H54 (cell line): ENCODE measurements around the gene GLI3.

ENCODE experiments used
- DNase-seq: peaks from one replicate; pipeline ENCODE4 v3.0.0; 2011; ENCODE audit warnings: low spot score, mixed read lengths; ENCODE audit not compliant: insufficient read length
- FAIRE-seq: peaks from 3 replicates; lab custom pipeline; 2011; peaks lifted over from hg19 to GRCh38; lab: Jason Lieb, UNC
- POLR2A ChIP-seq: IDR thresholded peaks from 2 replicates; pipeline ENCODE4 v1.6.1; 2011; ENCODE audit warnings: low read depth, mild to moderate bottlenecking, low read length

The GLI3 gene

DNA sequence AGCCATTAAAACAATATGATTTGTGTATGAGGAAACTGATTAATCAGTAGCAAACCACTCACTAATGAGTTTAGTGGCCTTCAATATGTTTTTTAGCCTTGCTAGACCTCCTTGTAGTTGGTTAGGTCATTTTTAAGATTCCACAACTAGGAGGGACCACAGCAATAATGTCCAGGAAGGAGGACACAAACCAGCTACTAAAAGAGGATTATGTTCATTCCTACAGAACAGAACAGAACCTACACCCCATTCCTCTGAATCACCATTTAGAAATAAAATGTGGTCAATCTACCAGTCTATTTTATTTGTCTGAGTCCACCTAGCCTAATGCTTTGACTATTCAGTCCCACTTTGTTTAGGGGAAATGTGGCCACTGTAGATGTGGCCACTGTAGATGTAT is 226.3 kb downstream of the GLI3 start:
- TF ChIP-seq POLR2A: no peak
- no peak for FAIRE-seq
- no peak for DNase-seq

DNA sequence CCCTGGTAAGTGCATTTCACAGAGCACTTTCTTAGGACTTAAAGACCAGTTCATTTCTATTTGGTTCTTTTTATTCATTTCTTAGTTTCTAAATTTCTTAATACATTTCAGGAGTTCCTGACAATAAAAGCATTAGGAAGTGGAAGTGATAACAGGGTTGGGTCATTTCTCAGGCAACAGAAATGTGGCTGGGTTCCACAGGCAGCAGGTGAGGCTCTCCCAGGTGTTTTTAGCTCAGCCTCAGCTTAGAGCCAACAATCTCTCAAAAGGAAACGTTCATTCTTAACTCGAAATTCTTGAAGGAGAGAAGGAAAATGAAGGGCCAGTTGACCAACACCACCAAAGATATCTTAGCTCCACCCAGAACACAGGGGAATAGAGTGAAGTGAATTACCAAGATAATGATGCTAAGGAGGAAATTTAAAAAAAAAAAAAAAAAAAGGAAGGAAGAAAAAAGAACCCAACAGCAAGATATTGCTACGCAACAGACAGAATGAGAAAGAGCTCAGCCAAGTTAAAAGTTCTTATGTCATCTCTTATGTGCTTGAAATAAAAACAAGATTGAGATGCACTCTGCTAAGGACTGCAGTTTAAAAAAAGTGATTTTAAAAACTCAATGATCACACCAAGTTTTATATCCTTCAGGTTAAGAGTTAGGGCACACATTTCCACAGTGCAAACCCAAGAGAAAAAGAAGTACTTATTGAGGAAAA is 230.1 kb downstream of the GLI3 start:
- no peak for TF ChIP-seq POLR2A
- DNase-seq: no peak
- FAIRE-seq: no peak

DNA sequence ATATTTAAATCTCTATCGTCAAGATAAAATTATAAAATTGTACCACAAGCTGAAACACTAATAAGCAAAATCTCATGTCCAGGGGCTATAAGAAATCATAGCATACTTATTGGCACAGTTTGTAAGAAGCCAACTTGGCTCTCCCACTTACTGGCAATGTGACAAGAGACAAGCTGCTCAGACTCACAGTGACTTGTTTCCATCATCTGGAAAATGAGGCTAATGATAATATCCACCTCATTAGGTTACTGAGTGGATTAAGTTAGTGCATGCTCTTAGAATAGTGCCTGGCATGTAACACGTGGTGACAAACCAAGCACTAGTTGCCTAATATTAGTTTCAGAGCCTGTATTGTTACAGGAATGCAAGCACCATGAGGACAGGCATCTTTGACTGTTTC is 234.4 kb downstream of the GLI3 start:
- TF ChIP-seq POLR2A: no peak
- DNase-seq (no peak), FAIRE-seq (peak; percentile 67)

DNA sequence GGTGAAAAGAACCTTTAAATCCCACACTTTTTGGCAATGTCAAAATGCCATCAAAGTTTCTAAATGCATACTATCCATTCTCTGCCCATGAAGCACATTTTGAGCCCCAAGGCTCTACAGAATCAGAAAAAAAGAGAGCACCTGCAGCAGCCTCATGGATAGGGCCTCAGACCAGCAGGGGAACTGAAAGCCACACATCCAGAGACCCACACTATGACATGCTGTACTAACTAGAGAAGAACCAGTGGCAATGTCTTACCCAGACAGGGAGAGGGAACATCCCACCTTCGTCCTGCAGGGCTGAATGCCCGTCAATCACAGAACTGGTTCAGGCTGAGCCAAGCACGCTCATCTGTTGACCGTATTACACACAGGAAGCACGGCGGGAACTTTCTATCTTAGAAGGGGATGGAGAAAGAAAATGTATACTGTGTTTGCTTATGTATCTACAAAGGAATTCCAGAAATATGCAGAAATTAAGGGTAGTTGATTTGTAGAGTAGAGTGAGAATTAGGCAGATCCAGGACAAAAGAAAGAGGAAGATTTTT is 237.2 kb downstream of the GLI3 start:
- TF ChIP-seq POLR2A: no peak
- DNase-seq (no peak), FAIRE-seq (no peak)

DNA sequence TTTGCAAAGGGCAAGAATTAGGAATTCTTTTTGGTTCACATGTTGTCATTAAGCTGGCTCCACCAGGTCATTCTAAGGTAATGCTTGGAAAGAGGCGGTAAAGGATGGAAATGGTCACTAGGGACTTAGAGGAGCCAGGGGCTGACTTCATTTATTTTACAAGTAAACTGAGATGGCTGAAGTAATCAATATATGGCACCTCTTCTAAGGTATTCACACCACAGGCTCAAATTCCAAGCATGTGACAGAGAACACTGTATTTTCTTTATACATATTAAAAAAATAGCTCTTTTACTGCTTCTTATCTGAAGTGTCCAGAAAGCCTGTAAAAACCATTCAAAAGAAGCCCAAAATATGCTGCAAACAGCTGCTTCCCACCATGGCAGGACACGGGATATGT is 239.0 kb downstream of the GLI3 start:
- DNase-seq: no peak
- FAIRE-seq: no peak
- no peak for TF ChIP-seq POLR2A

DNA sequence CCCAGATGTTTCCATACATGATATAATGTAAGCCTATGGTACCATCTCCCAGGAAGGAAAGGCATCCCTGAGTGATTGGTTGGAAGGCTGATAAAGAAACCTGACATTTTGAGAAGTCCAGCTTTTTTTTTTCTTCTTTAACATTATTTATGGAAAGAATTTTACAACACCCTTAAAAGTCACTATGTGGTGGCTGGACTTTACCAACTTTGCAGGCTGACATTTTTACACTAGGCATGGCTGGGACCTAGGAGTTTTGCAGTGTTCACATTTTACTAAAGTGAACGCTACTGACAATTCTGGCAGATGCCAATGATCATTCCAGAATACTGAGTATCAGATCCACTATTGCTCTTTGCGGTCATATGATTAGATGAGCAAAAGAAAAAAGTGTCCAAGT is 239.9 kb downstream of the GLI3 start:
- no peak for TF ChIP-seq POLR2A
- no peak for FAIRE-seq
- DNase-seq: no peak

DNA sequence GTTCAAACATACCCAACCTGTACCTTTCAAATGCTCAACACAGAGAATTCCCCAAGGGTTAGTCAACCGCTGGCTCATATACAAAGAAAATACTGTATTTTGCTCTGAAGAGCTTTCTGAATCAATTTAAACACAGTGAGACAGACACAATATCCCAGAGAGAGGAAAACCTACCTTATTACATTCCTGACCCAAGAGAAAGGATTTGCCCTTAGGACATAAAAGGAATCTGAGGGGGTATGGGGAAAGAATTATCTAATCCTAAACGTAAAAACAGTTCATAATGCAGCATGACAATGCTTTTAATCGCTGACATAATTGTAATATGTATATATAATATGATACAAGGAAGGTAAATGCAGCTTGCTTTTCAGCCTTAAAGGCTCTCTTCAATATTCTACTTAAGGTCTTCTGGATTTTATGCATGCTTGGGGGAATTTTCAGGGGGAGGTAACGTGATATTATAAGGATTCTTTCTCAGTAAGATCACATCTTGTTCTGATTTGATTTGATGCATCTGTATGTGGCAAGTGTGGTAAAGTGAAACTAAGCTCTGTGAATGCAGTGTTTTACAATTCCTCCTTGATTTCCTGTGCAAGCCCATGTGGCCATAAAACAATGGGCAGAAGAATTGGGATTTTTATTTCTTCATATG is 240.5 kb downstream of the GLI3 start:
- TF ChIP-seq POLR2A: no peak
- DNase-seq (peak; percentile 44), FAIRE-seq (peak; percentile 52)

DNA sequence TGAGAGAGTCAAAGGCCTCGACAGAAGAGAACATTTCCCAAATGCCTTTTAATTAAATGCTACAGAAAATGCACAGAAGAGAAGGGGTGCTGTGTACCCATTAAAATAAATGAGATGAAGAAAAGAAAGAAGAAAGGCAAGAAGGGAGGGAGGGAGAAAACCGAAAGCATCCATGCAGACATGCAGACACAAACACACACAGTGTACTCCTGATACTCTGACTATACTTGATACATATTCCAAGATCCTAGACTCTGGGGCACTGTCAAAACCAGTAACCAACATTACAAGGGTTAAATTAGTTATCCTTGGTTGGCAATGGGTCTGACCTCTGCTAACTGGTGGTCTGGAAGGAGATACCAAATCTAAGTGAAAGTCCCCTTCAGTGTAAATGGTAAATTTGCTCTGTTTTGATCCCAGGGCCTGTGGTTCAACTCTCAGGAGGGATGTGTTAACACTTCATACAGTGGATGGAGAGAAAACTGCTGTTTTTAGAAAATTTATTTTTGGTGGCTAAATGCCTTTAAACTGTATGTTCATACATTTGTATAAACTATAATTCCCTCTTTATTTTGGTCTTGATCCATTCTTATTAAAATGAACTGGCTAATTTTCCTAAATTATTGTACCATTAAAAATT is 241.3 kb downstream of the GLI3 start:
- FAIRE-seq: no peak

DNA sequence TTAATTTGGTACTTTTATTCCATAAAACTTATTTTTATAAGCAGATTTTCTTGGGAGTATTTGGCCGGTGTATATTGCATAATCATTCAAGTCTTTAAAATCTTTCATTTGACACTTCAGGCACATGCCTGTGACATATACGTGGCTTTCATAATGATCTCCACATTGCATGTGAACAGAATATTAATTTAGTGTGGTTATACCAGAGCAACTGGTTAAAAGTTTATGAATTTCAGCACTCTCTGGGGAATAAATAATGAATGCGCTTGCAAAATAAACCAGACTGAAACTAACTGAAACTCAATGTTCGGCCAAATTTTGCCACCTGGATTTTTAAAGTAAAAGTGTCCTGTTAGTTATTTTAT is 242.3 kb downstream of the GLI3 start:
- FAIRE-seq: no peak
- DNase-seq: no peak
- TF ChIP-seq POLR2A: no peak

More for the DNA sequence above, 241.3 kb downstream of the GLI3 start:
- DNase-seq: no peak
- TF ChIP-seq POLR2A: no peak

DNA sequence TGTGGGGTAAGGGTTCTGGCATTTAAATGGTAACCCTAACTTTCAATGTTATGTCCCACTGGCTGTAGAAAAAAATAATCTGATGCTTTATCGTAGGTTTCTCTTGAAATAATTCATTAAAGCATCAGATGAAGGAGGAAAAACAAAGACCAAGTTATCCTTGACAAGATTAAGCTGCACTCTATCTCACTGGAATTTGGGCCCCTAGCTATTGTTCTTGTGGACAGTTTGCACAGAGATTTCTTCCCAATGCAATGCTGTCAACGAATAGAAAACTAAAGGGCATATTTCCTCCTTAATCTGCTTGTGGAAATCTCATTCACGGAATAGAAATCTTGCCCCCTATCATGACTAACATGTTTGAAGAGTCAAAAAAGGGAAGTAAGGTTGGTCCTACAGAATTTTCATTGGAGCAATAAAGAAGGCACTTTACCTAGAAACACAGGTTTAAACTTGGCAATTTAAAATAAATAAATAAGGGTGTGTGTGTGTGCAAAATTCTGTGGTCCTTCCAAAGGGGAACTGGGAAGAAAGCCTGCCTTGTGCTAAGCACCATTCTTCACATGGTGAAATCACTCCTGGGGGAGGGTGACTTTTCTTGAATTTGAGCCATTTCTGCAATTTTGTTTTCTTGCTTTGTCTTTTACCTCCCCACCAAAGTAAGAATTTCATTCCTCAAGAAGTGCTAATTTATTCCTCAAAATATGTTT is 242.8 kb downstream of the GLI3 start:
- FAIRE-seq (no peak), DNase-seq (no peak)
- TF ChIP-seq POLR2A: no peak

DNA sequence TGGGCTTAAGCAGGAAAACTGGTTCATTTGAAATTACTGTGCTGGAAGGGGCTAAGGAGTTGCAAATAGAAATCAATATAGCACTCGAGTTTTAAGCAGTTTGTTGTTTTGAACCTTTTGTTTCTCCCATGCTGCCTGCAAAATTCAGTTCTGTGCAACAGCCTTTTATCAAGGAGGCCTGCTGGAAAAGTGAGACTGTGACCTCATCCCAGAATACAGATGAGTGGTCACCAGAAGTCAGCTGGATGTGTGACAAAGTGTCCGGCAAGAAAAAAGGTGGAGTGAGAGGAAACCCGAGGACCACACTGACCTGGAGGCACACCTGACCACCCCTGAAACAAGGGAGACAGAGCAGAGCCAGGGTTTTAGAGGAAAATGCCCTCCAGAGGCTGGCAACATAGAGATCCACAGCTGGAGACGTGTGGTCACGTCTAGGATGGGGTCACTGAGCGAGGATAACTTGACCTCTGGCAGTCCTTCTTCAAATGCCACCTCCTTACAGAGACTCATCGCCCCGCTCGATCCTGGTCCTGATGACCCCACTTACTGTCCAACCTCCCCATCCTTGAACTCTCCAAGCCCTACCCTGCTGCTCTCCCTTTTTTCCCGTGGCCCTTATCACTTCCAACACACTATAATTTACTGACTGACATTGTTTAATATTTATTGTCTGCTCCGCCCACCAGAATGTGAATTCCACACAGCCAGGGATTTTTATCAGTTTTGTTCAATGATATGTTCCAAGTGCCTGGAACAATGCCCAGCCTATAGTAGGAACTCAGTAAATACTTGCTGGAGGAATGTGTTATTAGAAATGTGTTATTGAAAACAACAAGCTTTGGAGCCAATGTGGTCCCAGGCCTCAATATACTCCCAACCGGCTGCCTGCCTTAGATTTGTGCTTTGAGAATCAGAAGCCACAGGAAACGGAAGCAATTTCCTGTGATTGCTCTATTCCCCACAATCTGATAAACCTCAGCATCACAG is 243.8 kb downstream of the GLI3 start:
- TF ChIP-seq POLR2A: no peak
- no peak for DNase-seq
- FAIRE-seq: no peak

DNA sequence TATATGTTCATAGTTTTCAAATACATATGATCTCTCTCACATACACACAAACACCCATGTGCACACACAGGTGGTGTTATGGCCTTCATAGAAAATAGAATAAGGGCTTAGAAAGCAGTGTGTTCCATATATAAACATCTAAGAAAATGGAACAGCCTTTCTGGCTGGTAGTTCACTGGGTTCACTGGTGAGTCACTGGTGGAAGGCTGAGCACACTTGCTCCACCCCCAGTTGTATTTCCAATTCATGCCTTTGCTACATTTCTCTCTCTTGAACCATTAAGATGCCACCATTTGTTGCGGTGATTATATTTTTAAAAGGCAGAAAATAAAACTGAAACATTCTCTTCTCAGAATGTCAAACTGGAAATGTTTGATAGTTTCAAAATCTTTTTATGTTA is 252.1 kb downstream of the GLI3 start:
- DNase-seq (peak; percentile 61), FAIRE-seq (peak; percentile 96)
- TF ChIP-seq POLR2A: no peak
